NCI-H345 (cell line): ENCODE data around the gene RHOB.
"Not testable (repeated sequence)": the region's sequence is repeated elsewhere in the genome, so short reads cannot be mapped to it uniquely, and the experiment has no call there.

Experiments used
- DNase-seq: peaks from one replicate; lab custom pipeline; 2025; lab: John Stamatoyannopoulos, UW

The RHOB gene

GRCh38 chr2:20453087-20453486 lies 6.2 kb downstream of the RHOB start:
- no peak for DNase-seq

DNA sequence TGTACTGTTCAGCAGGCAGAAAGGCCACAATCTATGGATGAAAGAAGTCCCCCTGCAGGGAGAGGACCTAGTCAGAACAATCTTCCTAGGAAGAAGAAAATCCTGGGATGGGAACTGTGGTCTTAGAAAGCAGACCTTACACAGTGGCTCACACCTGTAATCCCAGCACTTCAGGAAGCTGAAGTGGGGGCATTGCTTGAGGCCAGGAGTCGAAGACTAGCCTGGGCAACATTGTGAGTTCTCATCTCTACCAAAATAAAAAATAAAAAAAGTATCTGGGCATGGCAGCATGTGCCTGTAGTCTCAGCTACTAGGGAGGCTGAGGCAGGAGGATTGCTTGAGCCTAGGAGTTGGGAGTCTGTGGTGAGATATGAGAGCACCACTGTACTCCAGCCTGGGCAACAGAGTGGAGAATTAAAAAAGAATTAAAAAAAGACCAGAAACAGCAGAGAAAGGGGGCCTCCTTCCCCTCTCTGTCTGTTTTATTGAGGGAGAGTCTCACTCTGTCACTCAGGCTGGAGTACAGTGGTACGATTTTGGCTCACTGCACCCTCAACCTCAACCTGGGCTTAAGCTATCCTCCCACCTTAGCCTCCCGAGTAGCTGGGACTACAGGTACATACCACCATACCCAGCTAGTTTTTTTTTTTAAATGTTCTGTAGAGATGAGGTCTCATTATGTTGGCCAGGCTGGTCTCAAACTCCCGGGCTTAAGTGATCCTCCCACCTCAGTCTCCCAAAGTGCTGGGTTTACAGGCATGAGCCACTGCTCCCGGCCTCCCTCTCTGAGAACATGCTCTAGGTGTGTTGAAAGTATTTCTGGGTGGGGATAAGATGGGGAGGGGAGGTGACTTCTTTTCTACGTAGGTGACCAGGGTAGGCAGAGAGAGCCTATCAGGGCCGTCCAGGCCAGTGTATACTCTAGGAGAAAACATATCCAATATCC lies 7.4 kb downstream of the RHOB start:
- DNase-seq = no peak

GRCh38 chr2:20455076-20455587 lies 8.3 kb downstream of the RHOB start:
- no peak for DNase-seq

DNA sequence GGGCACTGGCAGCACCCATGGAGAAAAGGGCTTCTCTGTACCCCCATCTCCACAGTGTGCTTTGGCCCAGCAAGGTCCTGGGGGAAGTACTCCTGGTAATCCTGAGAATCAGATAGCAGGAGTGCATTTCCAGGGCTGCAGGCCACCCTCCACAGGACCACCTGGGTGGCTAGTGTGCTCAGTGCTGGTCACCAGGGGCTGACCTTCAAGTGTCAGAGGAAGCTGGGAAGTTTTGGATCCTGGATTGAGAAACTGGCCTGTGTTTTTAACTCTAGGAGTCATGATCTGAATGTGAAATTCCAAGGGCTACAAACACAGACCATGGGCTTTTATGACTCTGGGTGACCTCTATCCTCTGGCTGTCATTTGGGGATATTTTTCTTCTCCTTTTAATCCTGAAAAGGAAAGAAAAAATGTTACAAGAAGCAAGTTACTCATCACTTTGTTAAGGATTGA lies 9.3 kb downstream of the RHOB start:
- no peak for DNase-seq

DNA sequence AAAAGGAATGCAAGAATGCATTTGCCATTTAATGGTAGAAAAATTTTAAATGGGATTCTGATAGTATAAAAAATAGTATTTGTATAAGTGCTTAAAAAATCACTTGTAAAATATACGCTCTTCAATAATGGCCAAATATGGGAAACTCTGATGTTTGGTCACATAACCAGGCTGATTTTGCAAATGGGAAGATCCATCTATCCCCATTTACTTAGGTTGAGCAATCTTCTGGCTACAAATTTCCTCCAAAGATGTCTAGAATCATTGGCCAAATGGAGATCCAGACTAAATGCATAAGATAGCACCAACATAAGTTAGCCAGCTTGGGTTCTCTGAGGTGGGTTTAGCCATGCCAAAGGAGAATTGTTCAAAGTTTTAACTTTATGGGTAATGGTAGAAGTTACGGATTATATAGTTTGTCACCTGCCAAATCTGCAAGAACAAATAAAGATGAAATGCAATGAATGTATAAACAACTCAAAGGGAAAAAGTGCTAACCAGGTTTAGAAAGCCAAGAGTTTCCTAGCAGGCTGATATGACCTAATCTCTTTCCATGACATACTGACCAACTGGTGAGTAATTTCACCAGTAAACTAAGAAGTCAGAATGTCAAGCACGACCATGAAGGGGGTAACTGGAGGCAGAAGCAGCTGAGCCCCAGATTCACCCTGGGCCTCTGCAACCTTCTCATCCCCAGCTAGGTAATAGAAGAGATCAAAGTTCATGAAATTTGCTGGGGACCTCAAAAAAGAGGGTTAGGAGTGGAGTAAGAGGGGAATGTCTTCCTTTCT lies 10.0 kb downstream of the RHOB start:
- DNase-seq = no peak

GRCh38 chr2:20457661-20458630 lies 11.1 kb downstream of the RHOB start:
- no peak for DNase-seq

GRCh38 chr2:20458737-20459484 lies 12.0 kb downstream of the RHOB start:
- DNase-seq = not testable (repeated sequence)

DNA sequence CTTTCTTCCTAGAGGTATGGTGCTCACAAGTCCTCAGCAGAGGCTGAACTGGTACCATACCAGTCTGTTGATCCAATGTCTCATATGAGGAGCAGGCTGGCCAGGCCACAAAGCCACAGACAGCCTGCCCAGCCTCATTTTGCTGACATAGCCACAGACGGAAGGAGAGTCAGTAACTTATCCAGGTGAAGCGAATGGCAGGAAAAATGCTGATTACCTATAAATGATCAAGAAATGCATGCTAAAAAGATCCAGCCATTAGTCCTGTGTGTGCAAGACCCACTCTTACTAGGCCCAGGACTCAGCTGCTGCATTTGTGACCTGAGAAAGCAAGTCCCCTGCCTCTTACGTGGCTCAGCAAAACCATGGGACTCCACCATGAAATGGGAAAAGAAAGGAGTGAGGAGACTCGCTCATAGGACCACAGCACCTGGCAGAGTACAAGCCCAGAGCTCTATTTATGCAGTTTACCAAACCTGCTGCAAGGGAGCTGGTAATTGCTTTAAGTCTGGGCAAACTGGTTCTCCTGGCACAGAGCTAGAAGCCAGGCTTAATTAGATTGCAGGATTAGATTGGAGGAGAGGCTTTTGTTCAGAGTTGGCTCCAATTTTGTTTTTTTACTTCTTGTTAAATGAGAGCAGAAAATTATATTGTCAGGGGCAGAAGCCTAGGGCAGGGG lies 19.0 kb downstream of the RHOB start:
- DNase-seq = peak; percentile 44

GRCh38 chr2:20467789-20468548 lies 21.1 kb downstream of the RHOB start:
- no peak for DNase-seq

- DNase-seq = no peak
These were observed 22.0 kb downstream of the RHOB start for GRCh38 chr2:20468549-20469500.

DNA sequence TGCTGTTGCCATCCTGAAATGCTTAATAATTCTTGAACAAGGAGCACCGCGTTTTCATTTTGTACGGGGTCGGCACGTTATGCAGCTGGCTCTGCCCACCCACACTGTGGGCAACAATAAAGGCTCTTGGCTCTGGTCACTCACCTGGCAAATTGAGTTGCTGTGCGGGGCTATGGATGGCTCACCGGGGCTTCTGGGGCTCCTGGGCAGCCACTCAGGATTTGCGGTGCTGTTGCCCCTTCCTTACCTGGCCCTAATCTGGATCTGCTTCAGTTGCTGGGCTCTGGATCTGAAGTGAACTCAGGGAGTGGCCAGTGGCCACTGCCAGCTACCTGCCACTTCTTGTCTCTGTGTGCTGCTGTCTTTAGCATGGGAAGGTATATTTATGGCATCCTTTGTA lies 22.7 kb downstream of the RHOB start:
- DNase-seq = no peak

DNA sequence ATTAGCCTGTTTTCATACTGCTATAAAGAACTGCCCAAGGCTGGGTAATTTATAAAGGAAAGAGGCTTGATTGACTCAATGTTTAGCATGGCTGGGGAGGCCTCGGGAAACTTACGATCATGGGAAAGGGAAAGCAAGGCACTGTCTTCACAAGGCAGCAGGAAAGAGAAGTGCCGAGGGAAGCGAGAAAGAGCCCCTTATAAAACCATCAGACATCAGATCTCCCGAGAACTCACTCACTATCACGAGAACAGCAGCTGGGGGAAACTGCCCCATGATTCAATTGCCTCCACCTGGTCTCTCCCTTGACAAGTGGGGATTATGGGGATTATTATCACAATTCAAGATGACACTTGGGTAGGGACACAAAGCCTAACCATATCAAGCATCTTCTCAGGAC lies 23.3 kb downstream of the RHOB start:
- no peak for DNase-seq

GRCh38 chr2:20471148-20471547 lies 24.3 kb downstream of the RHOB start:
- DNase-seq = no peak

DNA sequence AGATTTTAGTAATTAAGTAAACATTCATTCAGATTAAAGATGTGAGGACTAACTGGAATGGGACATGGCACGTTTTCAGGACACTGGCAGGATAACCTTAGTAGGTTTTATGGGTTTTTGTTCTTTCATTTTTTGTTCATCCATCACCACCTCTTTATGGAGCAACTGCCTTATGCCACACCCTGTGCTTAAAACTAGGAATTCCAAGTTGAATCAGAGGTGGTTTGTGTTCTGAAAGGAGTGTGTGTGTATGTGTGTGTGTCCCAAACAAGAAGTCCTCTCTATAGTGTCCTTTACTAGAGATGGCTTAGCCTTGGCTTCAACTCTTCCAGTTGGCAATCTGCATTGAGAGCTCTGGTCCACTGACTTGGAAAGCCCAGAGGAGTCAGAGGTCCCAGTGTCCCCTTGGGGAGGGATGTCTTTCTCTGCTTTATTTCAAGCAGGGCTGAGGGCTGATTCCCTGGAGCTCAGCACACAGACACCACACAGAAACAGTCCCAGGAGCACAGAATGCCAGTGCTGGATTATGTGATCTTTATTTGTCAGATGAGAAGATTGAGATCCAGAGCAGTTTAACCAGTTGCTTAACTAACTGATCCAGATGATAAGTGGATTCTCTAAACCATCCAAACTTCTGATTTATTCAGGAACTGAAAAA lies 25.2 kb downstream of the RHOB start:
- no peak for DNase-seq

- DNase-seq = no peak
These were observed 25.7 kb downstream of the RHOB start for GRCh38 chr2:20472569-20472968.

DNA sequence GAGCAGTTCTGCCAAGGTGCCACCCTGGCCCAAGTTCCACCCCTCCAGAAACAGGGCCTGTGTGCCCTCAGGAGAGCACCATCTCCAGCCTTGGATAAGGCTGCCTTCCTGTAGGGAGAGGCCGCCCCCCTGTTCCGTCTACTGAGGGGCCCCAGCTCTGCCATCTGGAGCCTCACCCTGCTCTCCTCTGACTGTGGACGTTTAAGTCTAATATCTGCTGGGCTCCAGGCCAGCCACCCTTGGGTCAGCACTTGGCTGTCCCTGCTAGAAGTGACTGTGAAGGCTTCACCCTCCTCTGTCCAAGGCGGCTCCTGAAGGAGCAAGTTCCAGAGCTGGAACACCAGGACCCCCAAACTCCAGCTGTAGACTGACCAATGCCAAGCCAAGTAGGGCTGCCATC lies 26.3 kb downstream of the RHOB start:
- no peak for DNase-seq

GRCh38 chr2:20474757-20475566 lies 28.1 kb downstream of the RHOB start:
- DNase-seq = no peak
